DND-41 (cell line): Measurements from ENCODE around the gene GPR68.

Source experiments
- CTCF ChIP-seq: IDR thresholded peaks from 2 replicates; pipeline ENCODE4 v1.5.1; 2012; ENCODE audit warnings: borderline replicate concordance, low read length, moderate library complexity, mild to moderate bottlenecking; ENCODE audit not compliant: poor library complexity, severe bottlenecking; ENCODE audit errors: extremely low read depth
- EZH2 ChIP-seq: IDR thresholded peaks from 3 replicates; pipeline ENCODE4 v1.6.1; 2012; ENCODE audit warnings: borderline replicate concordance, low read depth, mild to moderate bottlenecking, moderate library complexity, low read length, inconsistent platforms; ENCODE audit not compliant: severe bottlenecking

GRCh38 chr14:91258876-91259275 is 14.4 kb upstream of the GPR68 start:
- TF ChIP-seq CTCF (no peak), EZH2 (no peak)
